Breast epithelium (tissue), 4 donors: ENCODE measurements around the gene C1QTNF7. TPM values are rescaled to one million over a fixed set of nuclear protein-coding genes. Genes with fewer than 3 reads are reported as not detected.

Experiments
- DNase-seq, 2 donors: peaks; one replicate each; pipeline ENCODE4 v3.0.0-alpha.2; 2019; ENCODE audit warnings: low spot score in 2 of 2
- H3K27ac ChIP-seq, 2 donors: fragments of 200-600 bp; sonication (generic) in 1 of 2; one replicate each; pipeline ENCODE4 v1.5.1; 2016 to 2019; ENCODE audit warnings: mild to moderate bottlenecking in 1 of 2
- H3K27me3 ChIP-seq, 2 donors: fragments of 200-600 bp; sonication (generic) in 1 of 2; one replicate each; pipeline versions ENCODE4 v1.5.1 to v1.6.0; 2017 to 2019; ENCODE audit warnings: control low read depth in 1 of 2, mild to moderate bottlenecking in 1 of 2
- H3K36me3 ChIP-seq: fragments of 200-600 bp; one replicate; pipeline ENCODE4 v1.5.1; 2019
- H3K4me1 ChIP-seq, 2 donors: fragments of 200-600 bp; sonication (generic); one replicate each; pipeline ENCODE4 v1.5.1; 2016 to 2019; ENCODE audit warnings: control low read depth in 1 of 2
- H3K4me3 ChIP-seq, 3 donors: fragments of 200-600 bp; sonication (generic); 1 replicate in 2 of 3; 2 replicates in 1 of 3; pipeline ENCODE4 v1.5.1; 2016 to 2019; ENCODE audit warnings: mild to moderate bottlenecking in 3 of 3, moderate library complexity in 2 of 3
- H3K9me3 ChIP-seq, 2 donors: fragments of 200-600 bp; sonication (generic) in 1 of 2; one replicate each; pipeline ENCODE4 v1.5.1; 2016 to 2019; ENCODE audit warnings: control low read depth in 1 of 2
- CTCF ChIP-seq, 3 donors: fragments of 450-650 bp; IDR thresholded peaks; one replicate each; pipeline ENCODE4 v1.5.1; 2016 to 2017; ENCODE audit warnings: antibody characterized with exemption in 3 of 3, mild to moderate bottlenecking in 3 of 3, moderate library complexity in 3 of 3
- POLR2A ChIP-seq: fragments of 450-650 bp; IDR thresholded peaks from one replicate; pipeline ENCODE4 v1.6.1; 2016; ENCODE audit warnings: antibody characterized with exemption, mild to moderate bottlenecking, moderate library complexity
- POLR2AphosphoS5 ChIP-seq, 3 donors: sonication (generic); formaldehyde crosslinking; IDR thresholded peaks; one replicate each; pipeline ENCODE4 v1.6.1; 2017; ENCODE audit warnings: antibody characterized with exemption in 3 of 3
- intact Hi-C: fragments of 100-400 bp; cut with DNase I; formaldehyde crosslinking; loops from one replicate; pipeline ENCODE4 v1.15.1; 2023; ENCODE audit warnings: low total_unique reads
- total RNA-seq, 3 donors: library from RNA; depleted of rRNA; stranded (reverse); fragments of >200 nt; gene quantifications; one replicate each; pipeline ENCODE4 v1.1.0, GENCODE V29; 2016

C1QTNF7 gene
- total RNA-seq, 3 donors from 2014 or later, result 2.2 to 14.9 (median 2.6) TPM

GRCh38 chr4:15434091-15434490 is 6.3 kb downstream of the C1QTNF7 start:
- H3K27ac ChIP-seq, result no peak overlapping the region
- intact Hi-C loops, result no loop called here
- H3K27me3 ChIP-seq, result no peaks in the 10 kb centered on the region
- no peaks in the 10 kb centered on the region for H3K4me1 ChIP-seq
- TF ChIP-seq POLR2AphosphoS5 (IDR thresholded peaks at IDR 0.05), result no peak
- no peak for TF ChIP-seq POLR2A
- TF ChIP-seq CTCF (IDR thresholded peaks at IDR 0.05), result no peak
- H3K4me3 ChIP-seq, result no peak overlapping the region
- no peaks in the 10 kb centered on the region for H3K9me3 ChIP-seq
- DNase-seq, result no peak
- no peaks in the 10 kb centered on the region for H3K36me3 ChIP-seq

- Histone ChIP-seq H3K36me3 (no peaks in the 10 kb centered on the region), H3K27ac (no peak overlapping the region), H3K4me1 (no peaks in the 10 kb centered on the region), H3K27me3 (no peaks in the 10 kb centered on the region), H3K9me3 (no peaks in the 10 kb centered on the region), H3K4me3 (no peak overlapping the region)
- TF ChIP-seq CTCF (IDR thresholded peaks at IDR 0.05) (no peak), POLR2AphosphoS5 (IDR thresholded peaks at IDR 0.05) (no peak), POLR2A (no peak)
- no peak for DNase-seq
- intact Hi-C loops, result no loop called here
These were observed 6.8 kb downstream of the C1QTNF7 start for GRCh38 chr4:15434676-15435075.

- H3K27me3 ChIP-seq, result no peaks in the 10 kb centered on the region
- no peaks in the 10 kb centered on the region for H3K4me1 ChIP-seq
- no peaks in the 10 kb centered on the region for H3K9me3 ChIP-seq
- no peak for TF ChIP-seq POLR2A
- no peak for TF ChIP-seq POLR2AphosphoS5 (IDR thresholded peaks at IDR 0.05)
- no peak for TF ChIP-seq CTCF (IDR thresholded peaks at IDR 0.05)
- intact Hi-C loops, result no loop called here
- no peak for DNase-seq
- no peak overlapping the region for H3K27ac ChIP-seq
- no peaks in the 10 kb centered on the region for H3K36me3 ChIP-seq
- no peak overlapping the region for H3K4me3 ChIP-seq
These were observed 8.7 kb downstream of the C1QTNF7 start for GRCh38 chr4:15436513-15436912.

- Histone ChIP-seq H3K27ac (no peak overlapping the region), H3K27me3 (no peaks in the 10 kb centered on the region), H3K4me3 (no peak overlapping the region), H3K36me3 (no peaks in the 10 kb centered on the region), H3K9me3 (no peaks in the 10 kb centered on the region), H3K4me1 (no peaks in the 10 kb centered on the region)
- intact Hi-C loops, result no loop called here
- no peak for DNase-seq
- TF ChIP-seq CTCF (IDR thresholded peaks at IDR 0.05), result no peak
These were observed 11.2 kb downstream of the C1QTNF7 start for GRCh38 chr4:15438939-15439524.

- no peaks in the 10 kb centered on the region for H3K4me1 ChIP-seq
- TF ChIP-seq POLR2AphosphoS5 (IDR thresholded peaks at IDR 0.05) (no peak), POLR2A (no peak), CTCF (IDR thresholded peaks at IDR 0.05) (no peak)
- intact Hi-C loops, result no loop called here
These were observed 15.7 kb downstream of the C1QTNF7 start for GRCh38 chr4:15443371-15444160.

More at GRCh38 chr4:15443371-15444160, 15.7 kb downstream of the C1QTNF7 start:
- Histone ChIP-seq H3K4me3 (no peak overlapping the region), H3K27me3 (no peaks in the 10 kb centered on the region), H3K27ac (no peak overlapping the region), H3K9me3 (no peaks in the 10 kb centered on the region), H3K36me3 (no peaks in the 10 kb centered on the region)
- DNase-seq, result no peak
